Fibroblast of lung (primary cell): ENCODE results near the gene RIN1. TPM values are rescaled to one million over a fixed set of nuclear protein-coding genes. Genes with fewer than 3 reads are reported as not detected.

ENCODE experiments used
- DNase-seq, 2 donors: peaks; one replicate each; pipeline versions ENCODE4 v3.0.0 to v3.0.0-alpha.2; 2010; ENCODE audit warnings: low read depth in 2 of 2
- H2AFZ ChIP-seq: 2 replicates; pipeline ENCODE4 v1.5.1; 2012; ENCODE audit warnings: low read length, control low read depth, inconsistent platforms
- H3K27ac ChIP-seq: 2 replicates; pipeline ENCODE4 v1.5.1; 2011; ENCODE audit warnings: low read length, control low read depth; ENCODE audit not compliant: insufficient read depth
- H3K27me3 ChIP-seq: 2 replicates; pipeline ENCODE4 v1.5.1; 2011; ENCODE audit warnings: mild to moderate bottlenecking, low read length; ENCODE audit not compliant: control insufficient read depth, insufficient read depth
- H3K36me3 ChIP-seq: 2 replicates; pipeline ENCODE4 v1.5.1; 2011; ENCODE audit warnings: low read length; ENCODE audit not compliant: control insufficient read depth, insufficient read depth
- H3K4me1 ChIP-seq: 2 replicates; pipeline ENCODE4 v1.5.1; 2011; ENCODE audit warnings: low read length; ENCODE audit not compliant: control insufficient read depth, insufficient read depth; ENCODE audit errors: extremely low read depth
- H3K4me2 ChIP-seq: 2 replicates; pipeline ENCODE4 v1.5.1; 2011; ENCODE audit warnings: low read length, control low read depth; ENCODE audit not compliant: insufficient read depth; ENCODE audit errors: extremely low read depth
- H3K4me3 ChIP-seq, 4 experiments: fragments of 200-600 bp in 1 of 4; sonication (generic) in 1 of 4; replicated peaks in 1 of 4; 2 replicates each; pipeline ENCODE4 v1.5.1; 2011 to 2016; ENCODE audit warnings: low read length in 4 of 4, low read depth in 3 of 4, mild to moderate bottlenecking in 3 of 4, control low read depth in 2 of 4, inconsistent platforms in 1 of 4, mixed read lengths in 1 of 4; ENCODE audit not compliant: insufficient read depth in 1 of 4; ENCODE audit errors: control extremely low read depth in 1 of 4
- H3K79me2 ChIP-seq: 2 replicates; pipeline ENCODE4 v1.5.1; 2012; ENCODE audit warnings: mild to moderate bottlenecking, low read length, inconsistent platforms; ENCODE audit not compliant: control insufficient read depth, insufficient read depth
- H3K9ac ChIP-seq: 2 replicates; pipeline ENCODE4 v1.5.1; 2011; ENCODE audit warnings: mild to moderate bottlenecking, low read length, control low read depth; ENCODE audit not compliant: insufficient read depth
- H3K9me3 ChIP-seq: 2 replicates; pipeline ENCODE4 v1.5.1; 2012; ENCODE audit warnings: low read depth, low read length; ENCODE audit not compliant: control insufficient read depth, insufficient read depth
- H4K20me1 ChIP-seq: 2 replicates; pipeline ENCODE4 v1.5.1; 2011; ENCODE audit warnings: low read length; ENCODE audit not compliant: control insufficient read depth, insufficient read depth; ENCODE audit errors: extremely low read depth
- CTCF ChIP-seq, 2 donors: IDR thresholded peaks in 1 of 2; conservative IDR thresholded peaks in 1 of 2; 1 replicate in 1 of 2; 2 replicates in 1 of 2; pipeline ENCODE4 v1.5.1; 2011 to 2012; ENCODE audit warnings: low read length in 2 of 2, control low read depth in 1 of 2, inconsistent platforms in 1 of 2, low read depth in 1 of 2, mild to moderate bottlenecking in 1 of 2
- EZH2 ChIP-seq: IDR thresholded peaks from 2 replicates; pipeline ENCODE4 v1.5.1; 2012; ENCODE audit warnings: low read length, control low read depth, mild to moderate bottlenecking; ENCODE audit errors: missing control alignments
- polyA plus RNA-seq, 2 donors: library from polyadenylated mRNA; depleted of rRNA in 1 of 2; stranded (reverse) in 1 of 2; unstranded in 1 of 2; fragments of >200 nt; gene quantifications; 2 replicates each; pipeline ENCODE4 v1.2.1, GENCODE V29; 2011 to 2012; ENCODE audit warnings: missing spikeins in 1 of 2
- total RNA-seq: library from RNA; depleted of rRNA; stranded (reverse); fragments of >200 nt; gene quantifications from 2 replicates; pipeline ENCODE4 v1.2.1, GENCODE V29; 2014

RIN1 gene
- total and polyA plus RNA-seq, 2 donors (not counting 1 experiment from before 2014, with no cell fraction given), result 6.3 to 22.1 TPM

- H3K9me3 ChIP-seq, result no peaks in the 10 kb centered on the region
- peaks cover 15% of the 10 kb centered on the region for H3K36me3 ChIP-seq
- no peaks in the 10 kb centered on the region for H4K20me1 ChIP-seq
- peak overlapping the region; percentile 1 for H3K4me2 ChIP-seq
- no peak overlapping the region for H3K4me3 ChIP-seq
- peak overlapping the region; percentile 50 for H3K9ac ChIP-seq
- H3K27me3 ChIP-seq, result no peaks in the 10 kb centered on the region
- no peak overlapping the region for H2AFZ ChIP-seq
- peaks cover under 1% of the 10 kb centered on the region for H3K79me2 ChIP-seq
- peak; percentile 65 to 67 for DNase-seq
- H3K27ac ChIP-seq, result peak overlapping the region; percentile 89
- TF ChIP-seq EZH2 (no peak), CTCF (conservative IDR thresholded peaks at IDR 0.05 in 1 of 2, IDR thresholded peaks at IDR 0.05 in 1 of 2; ENCODE audit: low read depth in 1 of 2, low read length in 2 of 2) (peak in 1 of 2 donors; percentile 9)
- H3K4me1 ChIP-seq, result peaks cover 47% of the 10 kb centered on the region
Observed at GRCh38 chr11:66327171-66328030, 8.8 kb downstream of the RIN1 start.

GRCh38 chr11:66326261-66327111, 9.7 kb downstream of the RIN1 start:
- peaks cover 48% of the 10 kb centered on the region for H3K4me1 ChIP-seq
- H2AFZ ChIP-seq, result no peak overlapping the region
- H3K4me3 ChIP-seq, result no peak overlapping the region

More at GRCh38 chr11:66326261-66327111, 9.7 kb downstream of the RIN1 start:
- no peak overlapping the region for H3K4me2 ChIP-seq
- H4K20me1 ChIP-seq, result no peaks in the 10 kb centered on the region
- no peaks in the 10 kb centered on the region for H3K79me2 ChIP-seq
- H3K27ac ChIP-seq, result peak overlapping the region; percentile 89
- TF ChIP-seq EZH2 (no peak), CTCF (conservative IDR thresholded peaks at IDR 0.05 in 1 of 2, IDR thresholded peaks at IDR 0.05 in 1 of 2; ENCODE audit: low read depth in 1 of 2, low read length in 2 of 2) (no peak)
- H3K36me3 ChIP-seq, result peaks cover 6% of the 10 kb centered on the region
- no peaks in the 10 kb centered on the region for H3K27me3 ChIP-seq
- peak overlapping the region; percentile 50 for H3K9ac ChIP-seq
- DNase-seq, result peak; percentile 33 to 78
- no peaks in the 10 kb centered on the region for H3K9me3 ChIP-seq
